Measurements from ENCODE around the gene NDUFA8. TPM values are rescaled to one million over a fixed set of nuclear protein-coding genes. Genes with fewer than 3 reads are reported as not detected.
"Not testable (repeated sequence)": the region's sequence is repeated elsewhere in the genome, so short reads cannot be mapped to it uniquely, and the experiment has no call there.

NDUFA8 gene
- total and polyA plus RNA-seq, 5 experiments from 2014 or later: 18.3 to 89.5 (median 63.1) TPM

- no peaks in the 10 kb centered on the region for H3K9me3 Mint-ChIP-seq
- peak; percentile 47 to 83 (median 65) for DNase-seq
- no peak overlapping the region for H3K27ac Mint-ChIP-seq
- peak; percentile 52 to 63 for ATAC-seq
- peaks cover 10 to 32% (median 22%) of the 10 kb centered on the region in 5 donors for H3K27me3 Mint-ChIP-seq
- H3K36me3 Mint-ChIP-seq: no peaks in the 10 kb centered on the region
- peaks cover 9 to 33% (median 24%) of the 10 kb centered on the region in 4 donors for H3K4me1 Mint-ChIP-seq
- POLR2A ChIA-PET: interaction anchor here (0.6 kb wide), 1 partner anchor 228 kb away, joined by 4 read pairs; no protein-coding TSS in a partner anchor
- no peak overlapping the region for H3K4me3 Mint-ChIP-seq
Observed at GRCh38 chr9:122122903-122123632, 36.5 kb downstream of the NDUFA8 start.

DNA sequence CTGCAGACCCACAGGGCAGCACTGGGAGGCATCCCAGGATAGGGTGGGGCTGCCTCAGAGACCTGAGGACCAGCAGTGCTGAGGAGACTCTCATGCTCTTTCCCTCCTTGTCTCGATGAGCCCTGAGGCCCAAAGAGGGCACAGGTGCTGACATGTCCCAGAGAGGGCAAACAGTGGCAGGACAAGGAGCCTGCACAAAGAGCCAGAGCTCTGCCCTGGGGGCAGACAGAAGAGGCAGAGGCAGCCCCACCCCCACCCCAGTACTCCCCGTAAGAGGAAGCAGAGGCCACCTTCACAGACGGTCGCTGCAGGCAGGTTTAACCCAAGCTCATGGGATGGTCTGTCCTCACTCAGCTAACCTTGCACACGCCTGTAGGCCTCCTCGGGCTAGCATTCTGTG, 37.1 kb downstream of the NDUFA8 start:
- Mint-ChIP-seq H3K9me3 (no peaks in the 10 kb centered on the region), H3K36me3 (no peaks in the 10 kb centered on the region), H3K27me3 (peaks cover 10 to 30% (median 22%) of the 10 kb centered on the region in 5 donors), H3K4me1 (peaks cover 9 to 28% (median 20%) of the 10 kb centered on the region in 4 donors), H3K4me3 (no peak overlapping the region), H3K27ac (no peak overlapping the region)
- peak in 1 of 10 donors; percentile 55 for DNase-seq
- ATAC-seq: no peak
- POLR2A ChIA-PET: interaction anchor here (0.6 kb wide), 1 partner anchor 229 kb away, joined by 4 read pairs; no protein-coding TSS in a partner anchor

- Mint-ChIP-seq H3K27me3 (peaks cover 10 to 30% (median 22%) of the 10 kb centered on the region in 5 donors), H3K9me3 (no peaks in the 10 kb centered on the region), H3K4me1 (peaks cover 9 to 24% (median 17%) of the 10 kb centered on the region in 4 donors), H3K27ac (no peak overlapping the region), H3K4me3 (no peak overlapping the region), H3K36me3 (no peaks in the 10 kb centered on the region)
- peak in 1 of 10 donors; percentile 59 for DNase-seq
- ATAC-seq: no peak
- POLR2A ChIA-PET: interaction anchor here (1.1 kb wide), 1 partner anchor 229 kb away, joined by 3 read pairs; no protein-coding TSS in a partner anchor
Observed at GRCh38 chr9:122121931-122122330, 37.6 kb downstream of the NDUFA8 start.

DNA sequence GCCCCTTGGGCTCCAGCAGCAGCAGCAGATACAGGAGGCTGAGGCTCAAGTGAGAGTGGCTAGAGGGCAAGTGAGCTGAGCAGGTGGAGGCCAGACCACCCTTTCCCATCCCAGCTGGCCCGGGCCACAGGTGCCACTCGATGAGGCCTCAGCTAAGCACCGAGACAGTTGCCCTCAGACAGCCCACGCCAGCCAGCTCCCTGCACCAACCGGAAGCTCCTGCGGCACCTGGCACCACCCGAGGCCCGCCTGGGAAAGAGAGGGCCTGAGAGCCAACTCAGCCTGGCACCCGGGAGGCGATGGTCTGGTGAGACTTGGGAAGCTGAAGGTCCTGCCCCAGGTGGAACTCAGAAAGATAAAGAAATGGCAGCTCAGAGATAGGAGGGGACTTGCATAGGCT, 38.2 kb downstream of the NDUFA8 start:
- Mint-ChIP-seq H3K4me3 (no peak overlapping the region), H3K4me1 (peaks cover 7 to 20% (median 14%) of the 10 kb centered on the region in 4 donors), H3K27me3 (peaks cover 6 to 26% (median 20%) of the 10 kb centered on the region in 5 donors), H3K9me3 (no peaks in the 10 kb centered on the region), H3K27ac (no peak overlapping the region), H3K36me3 (no peaks in the 10 kb centered on the region)
- ATAC-seq: no peak
- POLR2A ChIA-PET: interaction anchor here (1.1 kb wide), 1 partner anchor 229 kb away, joined by 3 read pairs; no protein-coding TSS in a partner anchor
- DNase-seq: peak in 1 of 10 donors; percentile 30

- DNase-seq: peak in 1 of 10 donors; percentile 38
- H3K36me3 Mint-ChIP-seq: no peaks in the 10 kb centered on the region
- ATAC-seq: no peak
- H3K27ac Mint-ChIP-seq: no peak overlapping the region
- H3K4me3 Mint-ChIP-seq: no peak overlapping the region
- no peaks in the 10 kb centered on the region for H3K9me3 Mint-ChIP-seq
- H3K27me3 Mint-ChIP-seq: peaks cover 4 to 17% (median 16%) of the 10 kb centered on the region in 5 donors
- POLR2A ChIA-PET: no interaction called here
- H3K4me1 Mint-ChIP-seq: peaks cover 4 to 11% (median 8%) of the 10 kb centered on the region in 4 donors
Observed at GRCh38 chr9:122120316-122121071, 39.1 kb downstream of the NDUFA8 start.

- DNase-seq (peak in 1 of 10 donors; percentile 48), ATAC-seq (no peak)
- H3K4me1 Mint-ChIP-seq: peaks cover 0 to 4% (median 3%) of the 10 kb centered on the region in 4 donors
- no peak overlapping the region for H3K4me3 Mint-ChIP-seq
- POLR2A ChIA-PET: no interaction called here
- no peaks in the 10 kb centered on the region for H3K9me3 Mint-ChIP-seq
- peaks cover 0 to 16% (median 9%) of the 10 kb centered on the region in 5 donors for H3K27me3 Mint-ChIP-seq
- H3K27ac Mint-ChIP-seq: no peak overlapping the region
- H3K36me3 Mint-ChIP-seq: no peaks in the 10 kb centered on the region
Observed at GRCh38 chr9:122119721-122120120, 39.9 kb downstream of the NDUFA8 start.

DNA sequence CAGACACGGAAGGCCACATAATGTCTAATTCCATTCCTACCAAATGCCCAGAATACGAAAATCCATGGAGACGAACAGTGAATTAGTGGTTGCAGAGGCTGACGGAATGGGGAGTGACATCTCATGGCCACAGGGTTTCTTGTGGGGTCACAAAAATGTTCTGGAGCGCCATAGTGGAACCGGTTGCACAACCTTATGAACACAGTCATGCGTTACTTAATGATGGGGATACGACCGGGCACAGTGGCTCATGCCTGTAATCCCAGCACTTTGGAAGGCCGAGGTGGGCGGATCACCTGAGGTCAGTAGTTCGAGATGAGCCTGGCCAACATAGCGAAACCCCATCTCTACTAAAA, 40.4 kb downstream of the NDUFA8 start:
- no peak for ATAC-seq
- no peak overlapping the region for H3K4me3 Mint-ChIP-seq
- no peak overlapping the region for H3K27ac Mint-ChIP-seq
- peaks cover 0 to 10% (median 3%) of the 10 kb centered on the region in 5 donors for H3K27me3 Mint-ChIP-seq
- POLR2A ChIA-PET: no interaction called here
- peaks cover 0 to 4% (median 2%) of the 10 kb centered on the region in 4 donors for H3K4me1 Mint-ChIP-seq
- no peaks in the 10 kb centered on the region for H3K9me3 Mint-ChIP-seq
- H3K36me3 Mint-ChIP-seq: no peaks in the 10 kb centered on the region
- DNase-seq: peak in 1 of 10 donors; percentile 4

DNA sequence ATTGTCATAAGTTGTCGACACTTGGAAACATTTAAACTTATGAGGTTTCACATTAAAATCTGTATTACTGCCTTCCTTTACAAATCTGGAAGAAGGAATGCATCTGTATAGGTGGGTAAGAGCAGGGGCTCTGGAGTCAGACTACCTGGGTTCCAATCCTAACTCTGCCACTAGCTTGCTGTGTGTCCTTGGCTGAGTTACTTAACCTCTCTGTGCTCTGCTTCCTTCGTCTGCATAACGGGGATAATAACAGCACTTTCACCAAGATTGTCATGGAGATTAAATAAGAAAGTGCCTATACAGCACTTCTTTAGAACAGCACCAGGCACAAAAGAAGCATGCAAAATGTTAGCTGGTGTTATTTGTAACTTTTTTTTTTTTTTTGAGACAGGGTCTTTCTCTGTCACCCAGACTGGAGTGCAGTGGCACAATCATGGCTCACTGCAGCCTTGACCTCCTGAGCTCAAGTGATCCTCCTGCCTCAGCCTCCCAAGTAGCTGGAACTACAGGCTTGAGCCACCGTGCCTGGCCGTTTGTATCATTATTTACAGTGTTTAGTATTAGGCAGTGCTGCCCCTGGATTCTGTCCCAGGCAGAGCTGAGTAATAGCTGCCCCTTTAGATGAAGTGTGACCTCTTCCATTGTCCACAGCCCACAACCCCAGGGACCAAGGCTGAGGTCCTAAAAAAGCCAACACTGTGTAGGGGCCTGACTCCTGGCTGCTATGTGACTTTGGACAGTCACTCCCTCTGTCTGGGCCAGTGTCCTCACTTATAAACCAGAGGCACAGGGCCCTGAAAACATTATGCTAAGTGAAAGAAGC, 41.0 kb downstream of the NDUFA8 start:
- Mint-ChIP-seq H3K36me3 (no peaks in the 10 kb centered on the region), H3K27ac (no peak overlapping the region), H3K27me3 (peaks cover 0 to 10% (median 3%) of the 10 kb centered on the region in 5 donors), H3K4me3 (no peak overlapping the region), H3K4me1 (peaks cover 0 to 4% (median 2%) of the 10 kb centered on the region in 4 donors), H3K9me3 (no peaks in the 10 kb centered on the region)
- DNase-seq (peak in 1 of 10 donors; percentile 15), ATAC-seq (no peak)
- POLR2A ChIA-PET: interaction anchor here (0.7 kb wide), 1 partner anchor 20 kb away, joined by 3 read pairs; no protein-coding TSS in a partner anchor

GRCh38 chr9:122117241-122117640, 42.3 kb downstream of the NDUFA8 start:
- H3K27ac Mint-ChIP-seq, H3K4me1 Mint-ChIP-seq, POLR2A ChIA-PET, H3K9me3 Mint-ChIP-seq, H3K36me3 Mint-ChIP-seq, H3K4me3 Mint-ChIP-seq, ATAC-seq: not testable (repeated sequence)
- DNase-seq: peak in 1 of 10 donors; percentile 22
- H3K27me3 Mint-ChIP-seq: peaks cover 0 to 16% (median 3%) of the 10 kb centered on the region in 5 donors

DNA sequence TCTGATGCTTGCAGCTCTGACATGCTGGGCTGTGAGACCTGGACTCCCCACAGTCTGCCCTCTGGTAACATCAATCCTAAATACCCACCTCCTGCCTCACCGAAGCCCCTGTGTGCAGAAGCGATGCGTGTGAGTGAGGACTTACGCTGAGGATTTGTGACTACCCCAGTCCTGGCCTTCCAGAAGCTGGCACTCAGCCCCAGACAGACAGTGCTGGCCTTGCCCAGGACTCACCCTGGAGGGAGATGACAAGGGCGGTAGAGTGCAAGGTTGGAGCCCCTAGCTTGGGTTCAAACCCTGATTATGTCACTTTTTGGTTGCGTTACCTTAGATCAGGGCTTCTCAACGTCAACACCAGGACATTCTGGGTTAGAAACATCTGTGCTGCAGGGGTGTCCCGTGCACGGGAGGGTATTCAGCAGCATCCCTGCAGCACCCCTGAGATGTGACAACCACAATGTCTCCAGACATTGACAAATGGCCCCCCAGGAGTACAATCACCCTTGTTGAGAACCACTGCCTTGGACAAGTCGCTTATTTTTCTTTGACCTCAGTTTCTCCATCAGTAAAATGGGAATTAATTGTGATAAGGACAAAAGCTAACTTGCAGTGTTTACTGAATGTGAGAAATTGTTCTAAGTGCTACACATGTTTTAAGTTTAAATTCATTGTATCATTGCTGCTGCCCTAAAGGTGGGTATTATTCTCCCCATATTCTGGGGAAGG, 43.0 kb downstream of the NDUFA8 start:
- H3K27ac Mint-ChIP-seq: peak overlapping the region in 1 of 10 donors; percentile 18
- H3K36me3 Mint-ChIP-seq: no peaks in the 10 kb centered on the region
- H3K9me3 Mint-ChIP-seq: no peaks in the 10 kb centered on the region
- DNase-seq: peak in 1 of 10 donors; percentile 54
- peaks cover 0 to 4% (median 0%) of the 10 kb centered on the region in 4 donors for H3K4me1 Mint-ChIP-seq
- H3K4me3 Mint-ChIP-seq: no peak overlapping the region
- POLR2A ChIA-PET: no interaction called here
- H3K27me3 Mint-ChIP-seq: peaks cover 0 to 18% (median 3%) of the 10 kb centered on the region in 5 donors
- no peak for ATAC-seq

GRCh38 chr9:122116040-122116439, 43.5 kb downstream of the NDUFA8 start:
- Mint-ChIP-seq H3K27me3 (peaks cover 0 to 18% (median 3%) of the 10 kb centered on the region in 5 donors), H3K36me3 (no peaks in the 10 kb centered on the region), H3K9me3 (no peaks in the 10 kb centered on the region), H3K4me3 (no peak overlapping the region), H3K4me1 (peaks cover 0 to 4% (median 0%) of the 10 kb centered on the region in 4 donors), H3K27ac (peak overlapping the region in 1 of 10 donors; percentile 18)
- DNase-seq (peak in 1 of 10 donors; percentile 9), ATAC-seq (no peak)
- POLR2A ChIA-PET: no interaction called here
